KOPT-K1 (cell line): ENCODE results near the gene FMN1.

ENCODE experiments used
- H3K27ac ChIP-seq: fragments of 200-600 bp; sonication (generic); 2 replicates; pipeline ENCODE4 v1.5.1; 2016; ENCODE audit warnings: antibody characterized with exemption, mild to moderate bottlenecking, low read depth, low read length; ENCODE audit not compliant: poor library complexity, severe bottlenecking
- H3K36me3 ChIP-seq: fragments of 200-600 bp; sonication (generic); 2 replicates; pipeline ENCODE4 v1.5.1; 2017; ENCODE audit warnings: antibody characterized with exemption, mild to moderate bottlenecking, low read length, moderate library complexity; ENCODE audit not compliant: insufficient read depth
- H3K9me3 ChIP-seq: fragments of 200-600 bp; sonication (generic); 2 replicates; pipeline ENCODE4 v1.5.1; 2017; ENCODE audit warnings: antibody characterized with exemption, low read length, mild to moderate bottlenecking; ENCODE audit not compliant: insufficient read depth, poor library complexity, severe bottlenecking

The FMN1 gene

DNA sequence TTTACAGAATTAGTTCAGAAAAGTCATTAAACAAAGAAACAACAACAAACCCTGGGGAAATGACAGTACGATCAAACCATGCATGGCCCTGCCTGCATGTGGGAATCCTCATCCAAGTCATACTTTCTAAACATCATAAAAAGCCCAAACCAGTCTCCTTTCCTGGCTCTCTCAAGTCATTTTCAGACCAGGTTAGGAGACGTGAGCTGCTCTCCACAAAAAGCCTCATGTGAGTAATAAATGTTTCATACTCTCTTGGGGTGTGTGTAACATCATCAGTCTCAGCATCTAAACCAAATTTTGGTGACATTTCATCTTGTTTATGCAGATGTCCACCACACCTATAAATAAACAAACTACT, 457.8 kb downstream of the FMN1 start:
- Histone ChIP-seq H3K27ac (no peak overlapping the region), H3K36me3 (no peaks in the 10 kb centered on the region), H3K9me3 (no peaks in the 10 kb centered on the region)

DNA sequence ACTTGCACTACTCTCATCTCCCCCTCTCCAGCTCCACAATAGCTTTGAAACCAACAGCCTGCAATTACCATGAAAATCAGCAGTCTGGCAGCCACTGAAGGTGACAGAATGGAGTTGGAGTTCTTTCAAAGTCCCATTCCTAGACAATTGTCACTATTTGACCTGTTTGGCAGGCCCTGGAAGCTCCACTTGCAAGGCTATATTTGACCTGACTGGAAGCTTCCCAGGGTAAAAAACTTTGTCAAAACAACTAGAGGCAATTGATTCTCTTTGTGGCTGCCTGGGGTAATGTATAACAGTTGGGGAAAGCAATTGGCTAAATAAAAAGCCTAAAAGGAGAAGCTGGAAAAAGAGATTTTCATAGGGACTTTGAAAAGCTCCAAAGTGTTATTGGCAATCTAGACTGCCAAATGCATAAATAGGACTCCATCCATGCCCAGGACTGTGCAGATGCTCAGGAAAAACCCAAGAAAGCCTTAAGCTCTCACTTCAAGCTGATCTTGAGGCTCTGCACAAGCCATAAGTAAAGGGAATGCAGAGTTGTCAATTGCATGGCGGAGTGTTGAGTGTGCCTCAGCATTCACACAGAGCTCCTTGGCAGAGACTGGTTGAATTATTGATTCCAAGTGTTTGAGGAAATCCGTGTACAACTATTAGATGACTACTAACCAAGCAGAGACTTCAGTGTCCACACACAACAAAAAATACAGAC, 458.4 kb downstream of the FMN1 start:
- Histone ChIP-seq H3K27ac (no peak overlapping the region), H3K9me3 (no peaks in the 10 kb centered on the region), H3K36me3 (no peaks in the 10 kb centered on the region)

DNA sequence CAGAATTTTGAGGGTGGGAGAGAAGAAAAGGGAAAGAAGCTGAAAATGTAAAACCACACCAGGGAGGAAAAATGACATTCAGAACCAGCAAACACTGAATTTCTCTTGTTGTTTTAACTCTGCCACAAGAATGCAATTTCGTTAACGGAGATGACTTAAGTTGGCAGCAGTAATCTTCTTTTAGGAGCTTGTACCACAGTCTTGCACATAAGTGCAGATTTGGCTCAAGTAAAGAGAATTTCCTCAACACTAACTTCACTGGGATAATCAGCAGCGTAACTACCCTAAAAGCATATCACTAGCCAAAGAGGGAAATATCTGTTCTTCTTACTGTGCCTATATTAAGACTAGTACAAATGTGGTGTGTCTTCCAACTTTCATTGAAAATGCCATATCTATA, 461.2 kb downstream of the FMN1 start:
- Histone ChIP-seq H3K36me3 (no peaks in the 10 kb centered on the region), H3K27ac (no peak overlapping the region), H3K9me3 (no peaks in the 10 kb centered on the region)

DNA sequence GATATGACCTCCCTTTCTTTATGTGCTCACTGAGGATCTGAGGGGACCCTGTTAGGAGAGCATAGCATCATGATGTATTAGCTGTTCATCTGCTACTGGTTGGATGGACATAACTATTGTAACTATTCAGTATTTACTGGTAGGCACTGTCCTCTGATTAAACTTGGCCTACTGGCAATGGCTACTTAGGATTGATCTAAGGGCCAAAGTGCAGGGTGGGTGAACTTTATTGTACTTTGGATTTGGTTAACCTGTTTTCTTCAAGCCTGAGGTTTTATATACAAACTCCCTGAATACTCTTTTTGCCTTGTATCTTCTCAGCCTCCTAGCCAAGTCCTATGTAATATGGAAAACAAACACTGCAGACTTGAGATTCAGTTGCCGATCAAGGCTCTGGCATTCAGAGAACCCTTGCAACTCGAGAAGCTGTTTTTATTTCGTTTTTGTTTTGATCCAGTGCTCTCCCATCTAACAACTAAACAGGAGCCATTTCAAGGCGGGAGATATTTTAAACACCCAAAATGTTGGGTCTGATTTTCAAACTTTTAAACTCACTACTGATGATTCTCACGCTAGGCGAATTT, 461.8 kb downstream of the FMN1 start:
- H3K27ac ChIP-seq = no peak overlapping the region
- H3K36me3 ChIP-seq = no peaks in the 10 kb centered on the region
- no peaks in the 10 kb centered on the region for H3K9me3 ChIP-seq

DNA sequence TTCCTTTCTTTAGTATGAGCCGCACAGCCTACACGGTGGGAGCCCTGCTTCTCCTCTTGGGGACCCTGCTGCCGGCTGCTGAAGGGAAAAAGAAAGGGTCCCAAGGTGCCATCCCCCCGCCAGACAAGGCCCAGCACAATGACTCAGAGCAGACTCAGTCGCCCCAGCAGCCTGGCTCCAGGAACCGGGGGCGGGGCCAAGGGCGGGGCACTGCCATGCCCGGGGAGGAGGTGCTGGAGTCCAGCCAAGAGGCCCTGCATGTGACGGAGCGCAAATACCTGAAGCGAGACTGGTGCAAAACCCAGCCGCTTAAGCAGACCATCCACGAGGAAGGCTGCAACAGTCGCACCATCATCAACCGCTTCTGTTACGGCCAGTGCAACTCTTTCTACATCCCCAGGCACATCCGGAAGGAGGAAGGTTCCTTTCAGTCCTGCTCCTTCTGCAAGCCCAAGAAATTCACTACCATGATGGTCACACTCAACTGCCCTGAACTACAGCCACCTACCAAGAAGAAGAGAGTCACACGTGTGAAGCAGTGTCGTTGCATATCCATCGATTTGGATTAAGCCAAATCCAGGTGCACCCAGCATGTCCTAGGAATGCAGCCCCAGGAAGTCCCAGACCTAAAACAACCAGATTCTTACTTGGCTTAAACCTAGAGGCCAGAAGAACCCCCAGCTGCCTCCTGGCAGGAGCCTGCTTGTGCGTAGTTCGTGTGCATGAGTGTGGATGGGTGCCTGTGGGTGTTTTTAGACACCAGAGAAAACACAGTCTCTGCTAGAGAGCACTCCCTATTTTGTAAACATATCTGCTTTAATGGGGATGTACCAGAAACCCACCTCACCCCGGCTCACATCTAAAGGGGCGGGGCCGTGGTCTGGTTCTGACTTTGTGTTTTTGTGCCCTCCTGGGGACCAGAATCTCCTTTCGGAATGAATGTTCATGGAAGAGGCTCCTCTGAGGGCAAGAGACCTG, 463.5 kb downstream of the FMN1 start:
- Histone ChIP-seq H3K27ac (no peak overlapping the region), H3K9me3 (no peaks in the 10 kb centered on the region), H3K36me3 (no peaks in the 10 kb centered on the region)

DNA sequence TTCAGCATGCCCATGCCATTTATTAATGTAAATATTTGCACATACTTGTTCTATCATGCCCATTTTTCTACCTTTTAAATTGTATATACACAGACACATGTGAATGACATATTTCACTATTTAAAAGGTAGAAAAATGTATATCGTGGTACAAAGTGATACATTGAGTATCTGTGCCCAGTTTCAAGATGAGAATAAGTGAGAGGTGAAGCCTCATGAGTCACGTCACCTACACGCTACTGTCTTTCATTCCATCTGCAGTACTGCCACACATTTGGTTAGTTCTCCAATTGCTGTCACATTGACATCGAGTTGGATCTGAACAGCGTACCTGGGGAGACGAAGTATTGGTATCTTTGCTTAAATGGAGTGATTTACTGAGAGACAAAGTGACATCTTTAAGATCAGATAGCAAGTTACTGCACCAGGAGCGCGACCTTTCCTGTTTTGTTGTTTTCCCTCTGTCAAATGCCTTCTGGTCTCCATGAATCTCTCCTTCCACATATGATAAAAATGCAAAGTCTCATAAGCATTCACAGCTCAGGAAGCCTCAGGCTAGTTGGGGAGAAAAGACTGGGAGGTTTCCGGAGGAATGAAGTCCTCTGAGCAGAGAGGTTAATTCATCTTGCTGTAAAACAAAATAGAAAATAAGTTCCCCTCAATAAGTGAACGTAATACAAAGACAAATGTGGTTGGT, 464.7 kb downstream of the FMN1 start:
- Histone ChIP-seq H3K27ac (no peak overlapping the region), H3K9me3 (no peaks in the 10 kb centered on the region), H3K36me3 (no peaks in the 10 kb centered on the region)

DNA sequence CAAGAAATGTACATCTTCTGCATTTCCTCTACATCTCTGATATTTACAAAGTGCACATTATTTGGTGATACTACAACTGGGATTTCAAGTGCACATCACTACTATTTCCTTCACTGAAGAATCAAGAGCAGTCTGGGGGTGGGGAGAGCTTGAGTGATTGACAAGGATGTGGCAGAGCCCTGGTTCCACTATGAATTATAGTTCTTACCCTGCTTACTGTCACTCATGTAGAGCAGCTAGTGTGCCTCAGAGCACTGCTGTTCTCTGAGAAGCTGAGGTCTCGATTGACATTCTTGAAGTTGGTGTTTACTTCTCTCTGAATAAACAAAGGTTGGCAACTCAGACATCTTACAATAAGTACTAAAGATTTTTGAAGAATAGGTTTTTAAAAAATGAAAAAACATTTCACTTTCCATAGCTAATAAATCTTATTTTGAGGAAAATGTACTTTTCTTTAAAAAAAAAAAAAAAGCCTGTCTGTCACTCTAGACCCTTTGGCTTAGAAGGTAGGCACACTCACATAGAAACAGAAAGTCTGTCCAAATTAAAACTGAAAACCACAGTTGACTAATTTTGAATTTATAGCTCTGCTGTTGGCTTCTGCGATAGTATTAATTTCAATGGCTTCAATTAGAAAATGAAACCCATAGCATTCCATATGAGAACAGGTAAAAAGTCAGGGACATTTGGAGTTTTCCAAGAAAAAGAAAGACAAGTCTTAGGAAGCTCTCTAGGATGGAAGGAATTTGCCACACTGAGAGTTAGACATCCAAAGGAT, 471.2 kb downstream of the FMN1 start:
- Histone ChIP-seq H3K9me3 (no peaks in the 10 kb centered on the region), H3K27ac (no peak overlapping the region), H3K36me3 (no peaks in the 10 kb centered on the region)

DNA sequence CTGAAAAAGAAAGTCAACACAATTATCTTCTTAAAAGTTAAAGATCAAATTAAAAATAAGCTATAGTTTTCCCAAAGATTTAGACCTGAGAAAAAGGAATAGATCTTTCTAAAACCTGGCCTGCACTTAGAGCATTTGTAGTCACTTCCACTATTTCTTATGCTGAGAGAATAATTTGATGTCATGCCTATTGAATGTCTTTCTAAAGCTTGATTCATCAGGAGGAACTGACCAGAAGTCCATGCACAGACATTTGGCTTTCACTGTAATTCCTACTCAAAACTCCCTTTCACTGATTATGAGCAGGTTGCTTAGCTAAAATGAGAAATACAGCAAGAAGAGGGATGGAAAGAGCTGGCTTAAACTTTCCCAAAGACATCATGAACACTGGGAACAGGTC, 472.4 kb downstream of the FMN1 start:
- H3K27ac ChIP-seq = no peak overlapping the region
- no peaks in the 10 kb centered on the region for H3K36me3 ChIP-seq
- no peaks in the 10 kb centered on the region for H3K9me3 ChIP-seq

DNA sequence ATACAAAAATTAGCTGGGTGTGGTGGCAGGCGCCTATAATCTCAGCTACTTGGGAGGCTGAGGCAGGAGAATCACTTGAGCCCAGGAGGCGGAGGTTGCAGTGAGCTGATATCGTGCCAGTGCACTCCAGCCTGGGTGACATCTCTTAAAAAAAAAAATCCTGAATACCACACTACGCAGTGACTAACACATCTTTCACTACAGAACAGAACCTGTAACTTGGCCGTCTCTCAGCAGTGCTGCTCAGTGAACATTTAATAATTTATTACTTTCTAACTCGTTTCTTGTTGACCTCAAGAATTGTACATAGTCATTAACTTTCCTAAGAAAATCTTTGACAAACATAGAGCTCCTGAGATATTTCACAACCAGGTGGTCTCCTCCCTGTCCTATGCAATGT, 472.9 kb downstream of the FMN1 start:
- Histone ChIP-seq H3K9me3 (peaks cover 1% of the 10 kb centered on the region), H3K36me3 (no peaks in the 10 kb centered on the region), H3K27ac (no peak overlapping the region)

DNA sequence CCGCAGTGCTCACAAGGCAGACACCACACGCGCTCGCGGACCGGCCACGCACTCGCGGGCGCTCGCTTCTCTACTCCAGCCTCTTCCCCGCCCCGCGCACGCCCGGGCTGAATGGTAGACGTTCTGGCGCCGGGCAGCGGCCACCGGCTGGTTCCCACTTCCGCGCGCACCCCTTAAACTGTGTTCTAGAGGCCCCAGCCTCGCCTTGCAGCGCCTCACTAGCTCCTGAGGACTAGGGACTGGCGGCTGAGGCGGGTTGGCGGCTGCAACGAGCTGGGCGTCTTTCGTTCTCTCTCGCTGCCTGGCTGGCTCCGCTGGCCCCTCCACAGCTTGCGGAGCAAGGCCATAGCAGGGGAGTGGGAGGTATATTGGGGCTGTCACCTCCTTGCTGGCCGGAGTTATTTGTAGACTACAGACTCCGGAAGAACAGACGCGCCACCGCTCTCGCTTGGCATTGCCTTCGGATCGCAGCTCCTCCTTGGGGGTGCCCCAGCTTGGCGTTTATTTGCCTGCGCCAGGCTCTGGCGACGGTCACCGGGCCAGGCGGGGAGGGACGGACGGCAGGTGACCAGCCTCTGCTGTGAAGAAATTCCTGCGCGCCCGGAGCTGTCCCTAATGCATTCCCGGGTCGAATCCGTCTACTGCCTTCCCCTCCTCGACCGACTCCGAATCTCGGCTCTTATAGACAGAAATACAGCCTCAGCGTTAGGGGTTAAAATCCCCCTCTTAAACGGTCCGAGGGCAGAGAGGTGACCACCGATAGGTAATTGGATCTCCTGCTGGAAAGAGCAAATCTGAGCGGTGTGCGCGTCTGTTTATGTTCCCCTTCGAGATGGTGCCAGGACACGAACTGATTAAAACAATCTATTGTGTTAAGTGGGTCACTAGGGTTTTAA, 475.4 kb downstream of the FMN1 start:
- H3K27ac ChIP-seq = no peak overlapping the region
- peaks cover 5% of the 10 kb centered on the region for H3K9me3 ChIP-seq
- H3K36me3 ChIP-seq = no peaks in the 10 kb centered on the region

DNA sequence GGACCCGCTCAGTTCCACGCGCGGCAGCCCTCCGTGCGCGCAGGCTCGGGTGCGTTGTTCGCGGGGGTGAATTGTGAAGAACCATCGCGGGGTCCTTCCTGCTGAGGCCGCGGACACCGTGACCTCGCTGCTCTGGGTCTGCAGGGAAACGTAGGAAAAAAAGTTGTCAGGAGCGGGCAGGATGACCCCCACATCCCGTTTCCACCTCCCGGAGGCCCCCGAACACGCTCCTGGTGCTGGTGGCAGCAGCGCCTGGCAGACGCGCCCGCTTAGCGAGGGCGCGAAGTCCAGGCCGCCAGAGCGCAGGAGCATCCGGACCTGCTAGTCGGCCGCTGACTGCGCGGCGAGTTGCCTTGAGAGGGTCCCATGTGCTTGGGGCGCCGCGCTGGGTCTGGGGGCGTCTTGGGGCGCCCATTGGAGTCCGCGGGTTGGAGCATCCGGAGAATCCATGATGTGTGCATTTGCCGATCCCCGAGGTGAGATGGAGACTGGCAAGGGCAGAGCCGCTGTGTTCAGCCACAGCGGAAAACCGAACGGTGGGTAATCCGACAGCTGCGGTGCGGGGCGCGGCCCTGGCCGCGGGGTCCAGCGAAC, 476.2 kb downstream of the FMN1 start:
- no peak overlapping the region for H3K27ac ChIP-seq
- H3K9me3 ChIP-seq = peaks cover 5% of the 10 kb centered on the region
- no peaks in the 10 kb centered on the region for H3K36me3 ChIP-seq

DNA sequence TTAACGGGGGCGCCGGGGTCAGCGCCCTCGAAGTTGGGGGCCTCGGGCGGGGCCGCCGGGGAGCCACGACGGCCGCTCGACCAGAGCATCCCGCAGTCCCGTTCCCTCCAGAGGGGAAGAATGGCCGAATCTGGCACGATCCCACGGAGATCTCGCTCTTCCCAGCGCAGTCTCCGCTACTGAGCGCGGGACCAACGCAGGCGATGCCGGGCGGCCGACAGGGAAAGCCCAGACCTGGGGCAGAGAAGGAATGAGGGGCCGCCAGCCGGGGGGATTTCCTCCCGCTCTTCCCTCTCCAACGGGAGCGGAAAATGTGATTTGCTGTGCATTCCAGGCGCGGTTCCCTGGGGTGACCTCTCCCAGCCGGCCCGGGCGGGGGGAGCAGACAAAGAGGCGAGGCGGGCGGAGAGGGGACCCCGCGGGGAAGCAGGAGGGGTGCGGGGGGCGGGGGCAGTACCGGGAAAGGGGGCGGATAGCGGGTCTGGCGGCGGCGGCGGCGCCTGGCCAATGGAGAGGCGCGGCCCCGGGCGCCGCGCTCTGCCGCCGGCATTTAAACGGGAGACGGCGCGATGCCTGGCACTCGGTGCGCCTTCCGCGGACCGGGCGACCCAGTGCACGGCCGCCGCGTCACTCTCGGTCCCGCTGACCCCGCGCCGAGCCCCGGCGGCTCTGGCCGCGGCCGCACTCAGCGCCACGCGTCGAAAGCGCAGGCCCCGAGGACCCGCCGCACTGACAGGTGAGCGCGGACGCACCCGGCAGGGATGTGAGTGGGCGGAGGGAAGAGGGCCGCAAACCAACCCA, 476.9 kb downstream of the FMN1 start, which contains the start of gene GREM1:
Gene GREM1, plus strand, starts transcription at position 579 of the 801 bp plus-strand sequence. CDS start 12,687 bp downstream, outside the sequence.
- Histone ChIP-seq H3K9me3 (peaks cover 5% of the 10 kb centered on the region), H3K36me3 (no peaks in the 10 kb centered on the region), H3K27ac (no peak within 1 kb of the TSS)
